Thoracic aorta (tissue), 2 donors: ENCODE data around the gene CNN1. TPM values are rescaled to one million over a fixed set of nuclear protein-coding genes. Genes with fewer than 3 reads are reported as not detected.
A peak's percentile ranks its signal among the peaks of the same experiment; 100 is the strongest.

Experiments used
- ATAC-seq: fragments of 150-250 bp; one replicate; pipeline ENCODE4 v1.8.0; 2017; ENCODE audit warnings: low read depth; ENCODE audit not compliant: insufficient number of reproducible peaks, low FRiP score
- DNase-seq: peaks from one replicate; pipeline ENCODE4 v3.0.0-alpha.2; 2020; ENCODE audit warnings: low spot score
- H3K27ac ChIP-seq, 2 donors: fragments of 200-600 bp; sonication (generic); 1 replicate in 1 of 2; 2 replicates in 1 of 2; pipeline ENCODE4 v1.5.1; 2016; ENCODE audit warnings: mild to moderate bottlenecking in 2 of 2, moderate library complexity in 2 of 2
- H3K27me3 ChIP-seq: fragments of 200-600 bp; sonication (generic); replicated peaks from 2 replicates; pipeline ENCODE4 v1.6.0; 2016; ENCODE audit warnings: mild to moderate bottlenecking; ENCODE audit not compliant: insufficient read depth
- H3K36me3 ChIP-seq: fragments of 200-600 bp; sonication (generic); one replicate; pipeline ENCODE4 v1.5.1; 2016
- H3K4me1 ChIP-seq, 2 donors: fragments of 200-600 bp; sonication (generic); 1 replicate in 1 of 2; 2 replicates in 1 of 2; pipeline versions ENCODE4 v1.5.1 to v1.6.0; 2016; ENCODE audit warnings: low read depth in 2 of 2, mild to moderate bottlenecking in 1 of 2; ENCODE audit not compliant: control insufficient read depth in 1 of 2
- H3K4me3 ChIP-seq: fragments of 200-600 bp; sonication (generic); 2 replicates; pipeline ENCODE4 v1.5.1; 2016; ENCODE audit warnings: mild to moderate bottlenecking
- H3K9me3 ChIP-seq: fragments of 200-600 bp; sonication (generic); 2 replicates; pipeline ENCODE4 v1.5.1; 2016
- total RNA-seq, 2 donors: library from RNA; depleted of rRNA; stranded (reverse); fragments of >200 nt; gene quantifications; one replicate each; pipeline versions ENCODE4 v1.1.0 to v1.2.3, GENCODE V29; 2016
- TF ChIP-seq, protein P1 (sequence below): fragments of 200-600 bp; sonication (generic); IDR thresholded peaks from one replicate; pipeline ENCODE4 v1.5.1; 2019; ENCODE audit warnings: antibody characterized with exemption

CNN1 gene
- total RNA-seq, 2 donors from 2014 or later, result 703 to 1,224 TPM

DNA sequence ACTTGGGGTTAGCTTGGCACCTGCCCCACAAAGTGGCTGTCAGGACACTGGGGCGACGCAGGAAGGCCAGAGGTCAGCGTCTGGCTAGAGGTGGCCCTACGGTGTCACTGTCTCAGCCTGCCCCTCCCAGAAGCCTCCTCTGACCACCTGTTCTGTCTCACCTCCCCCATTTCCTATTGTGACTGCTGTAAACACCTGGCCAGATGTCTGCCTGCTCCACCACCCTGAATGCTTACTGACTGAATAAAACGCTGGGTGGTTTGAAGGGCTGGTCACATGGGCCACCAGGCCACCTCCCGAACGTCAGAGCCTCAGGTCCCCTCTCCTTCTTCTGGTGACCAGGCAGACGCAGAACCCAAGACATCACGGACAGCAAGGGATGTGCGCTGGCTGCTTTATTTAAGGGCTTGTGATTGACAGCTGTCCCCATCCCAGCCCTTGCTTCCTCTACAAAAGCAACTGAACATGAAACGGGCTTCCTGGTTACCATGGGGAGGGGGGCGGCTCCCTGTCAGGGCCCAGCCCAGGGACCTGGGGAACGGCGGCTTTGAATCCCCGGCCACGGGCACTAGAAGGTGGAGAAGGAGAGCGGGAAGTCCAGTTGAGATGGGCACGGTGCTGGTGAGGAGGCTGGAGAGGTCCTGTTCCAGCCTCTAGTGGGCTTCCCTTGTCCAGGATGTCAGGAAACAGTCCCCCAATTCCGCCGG is 14.2 kb downstream of the CNN1 start:
- Histone ChIP-seq H3K27me3 (no peaks in the 10 kb centered on the region), H3K36me3 (peaks cover 51% of the 10 kb centered on the region), H3K4me3 (no peak overlapping the region), H3K4me1 (peaks cover 2 to 10% of the 10 kb centered on the region in 2 donors), H3K27ac (peak overlapping the region in 1 of 2 donors; percentile 65), H3K9me3 (no peaks in the 10 kb centered on the region)
- ATAC-seq, result no peak
- DNase-seq, result no peak
- TF ChIP-seq, protein P1, sequence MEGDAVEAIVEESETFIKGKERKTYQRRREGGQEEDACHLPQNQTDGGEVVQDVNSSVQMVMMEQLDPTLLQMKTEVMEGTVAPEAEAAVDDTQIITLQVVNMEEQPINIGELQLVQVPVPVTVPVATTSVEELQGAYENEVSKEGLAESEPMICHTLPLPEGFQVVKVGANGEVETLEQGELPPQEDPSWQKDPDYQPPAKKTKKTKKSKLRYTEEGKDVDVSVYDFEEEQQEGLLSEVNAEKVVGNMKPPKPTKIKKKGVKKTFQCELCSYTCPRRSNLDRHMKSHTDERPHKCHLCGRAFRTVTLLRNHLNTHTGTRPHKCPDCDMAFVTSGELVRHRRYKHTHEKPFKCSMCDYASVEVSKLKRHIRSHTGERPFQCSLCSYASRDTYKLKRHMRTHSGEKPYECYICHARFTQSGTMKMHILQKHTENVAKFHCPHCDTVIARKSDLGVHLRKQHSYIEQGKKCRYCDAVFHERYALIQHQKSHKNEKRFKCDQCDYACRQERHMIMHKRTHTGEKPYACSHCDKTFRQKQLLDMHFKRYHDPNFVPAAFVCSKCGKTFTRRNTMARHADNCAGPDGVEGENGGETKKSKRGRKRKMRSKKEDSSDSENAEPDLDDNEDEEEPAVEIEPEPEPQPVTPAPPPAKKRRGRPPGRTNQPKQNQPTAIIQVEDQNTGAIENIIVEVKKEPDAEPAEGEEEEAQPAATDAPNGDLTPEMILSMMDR, result no peak

DNA sequence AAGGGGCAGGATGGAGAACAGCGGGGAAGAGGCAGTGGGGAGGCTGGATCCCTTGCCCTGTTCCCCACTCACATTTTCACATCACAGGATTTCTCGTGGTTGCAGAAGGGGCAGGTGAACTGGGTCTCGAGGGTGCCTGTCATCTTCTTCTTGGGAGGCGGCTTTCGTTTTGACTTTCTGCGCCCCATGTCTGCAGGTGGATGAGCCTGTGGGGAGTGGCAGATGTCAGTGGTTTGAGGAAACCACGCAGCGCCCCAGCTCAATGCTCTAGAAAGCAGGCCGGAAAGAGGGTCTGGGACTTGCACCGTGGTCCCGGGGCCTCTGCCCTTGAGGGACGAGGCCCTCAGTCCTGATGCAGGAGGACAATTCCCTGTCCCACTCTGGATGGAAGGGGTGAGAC is 15.5 kb downstream of the CNN1 start:
- TF ChIP-seq, protein P1, result no peak
- no peaks in the 10 kb centered on the region for H3K9me3 ChIP-seq
- DNase-seq, result no peak
- H3K27me3 ChIP-seq, result no peaks in the 10 kb centered on the region
- H3K4me1 ChIP-seq, result peaks cover 8 to 19% of the 10 kb centered on the region in 2 donors
- no peak overlapping the region for H3K4me3 ChIP-seq
- ATAC-seq, result no peak
- H3K27ac ChIP-seq, result no peak overlapping the region
- peaks cover 42% of the 10 kb centered on the region for H3K36me3 ChIP-seq

DNA sequence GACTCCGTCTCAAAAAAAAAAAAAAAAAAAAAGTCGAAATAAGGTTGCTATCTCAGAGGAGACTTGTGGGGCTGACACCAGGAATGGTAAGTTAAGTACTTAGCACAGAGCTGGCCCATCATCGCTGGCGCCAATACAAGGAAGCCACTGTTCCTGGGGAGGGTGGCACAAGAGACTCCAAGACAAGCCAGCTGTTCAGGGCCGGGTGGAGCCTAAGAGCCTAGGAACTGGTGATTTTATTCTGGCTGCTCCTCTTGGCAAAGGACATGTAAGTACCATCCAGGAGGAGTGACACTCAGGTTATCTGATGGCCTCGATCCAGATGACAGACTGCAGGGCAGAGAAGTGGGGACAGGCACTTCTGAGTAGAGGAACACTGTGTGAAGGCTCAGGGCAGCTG is 16.6 kb downstream of the CNN1 start:
- H3K36me3 ChIP-seq, result peaks cover 32% of the 10 kb centered on the region
- TF ChIP-seq, protein P1, result no peak

DNA sequence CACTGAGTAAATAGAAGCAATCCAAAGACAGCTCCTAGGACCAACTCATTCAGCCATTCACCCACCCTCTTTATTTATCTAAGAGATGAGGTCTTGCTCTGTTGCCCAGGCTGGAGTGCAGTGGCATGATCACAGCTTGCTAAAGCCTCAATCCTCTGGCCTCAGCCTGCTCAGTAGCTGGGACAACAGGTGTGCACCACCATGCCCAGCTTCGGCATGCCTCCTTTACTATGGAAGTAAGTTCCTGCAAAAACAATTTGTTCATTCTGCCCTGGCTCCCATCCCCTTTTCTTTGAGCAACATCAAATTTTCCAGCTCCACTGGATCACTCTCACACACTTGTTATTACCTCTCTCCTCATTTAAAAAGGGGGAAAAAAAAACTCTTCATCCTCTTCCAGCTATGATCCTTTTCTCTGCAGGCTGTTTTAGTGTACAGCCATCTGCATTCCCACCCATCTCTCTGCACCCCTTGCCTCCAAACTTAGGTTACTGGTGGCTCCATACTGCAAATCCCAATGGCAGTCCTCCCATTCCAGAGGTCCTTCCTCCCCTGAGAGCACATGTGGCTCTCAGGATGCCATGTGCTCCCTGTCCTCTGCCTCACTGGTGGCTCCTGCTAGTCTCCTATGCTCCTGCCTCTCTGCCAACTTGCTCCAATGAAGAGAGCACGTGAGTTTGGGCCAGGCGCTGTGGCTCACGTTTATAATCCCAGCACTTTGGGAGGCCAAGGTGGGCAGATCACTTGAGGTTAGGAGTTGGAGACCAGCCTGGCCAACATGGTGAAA is 18.2 kb downstream of the CNN1 start:
- Histone ChIP-seq H3K9me3 (no peaks in the 10 kb centered on the region), H3K4me1 (peaks cover 14 to 31% of the 10 kb centered on the region in 2 donors), H3K36me3 (peaks cover 29% of the 10 kb centered on the region), H3K4me3 (no peak overlapping the region), H3K27me3 (no peaks in the 10 kb centered on the region), H3K27ac (no peak overlapping the region)
- TF ChIP-seq, protein P1, result no peak
- no peak for DNase-seq
- no peak for ATAC-seq

More for the DNA sequence above, 16.6 kb downstream of the CNN1 start:
- DNase-seq, result no peak
- no peak overlapping the region for H3K4me3 ChIP-seq
- no peak for ATAC-seq
- H3K4me1 ChIP-seq, result peaks cover 12 to 25% of the 10 kb centered on the region in 2 donors
- H3K27ac ChIP-seq, result no peak overlapping the region
- no peaks in the 10 kb centered on the region for H3K27me3 ChIP-seq
- H3K9me3 ChIP-seq, result no peaks in the 10 kb centered on the region
